ENCODE measurements around the gene IL1A.

The IL1A gene

GRCh38 chr2:112772911-112773475 is 11.3 kb downstream of the IL1A start:
- DNase-seq (ENCODE audit: low read depth, low spot score): no peak
- no peak overlapping the region for H3K4me3 ChIP-seq (ENCODE audit: low read depth, low read length)
- TF ChIP-seq CTCF (IDR thresholded peaks at IDR 0.05; ENCODE audit: insufficient read depth, low read length, missing control alignments): no peak
- ChIA-PET CTCF (interaction anchor here (0.8 to 1.5 kb wide), 4 partner anchors 23 to 186 kb away, joined by 3 to 6 read pairs (median 4); no protein-coding TSS in a partner anchor), POLR2A (no interaction called here)

DNA sequence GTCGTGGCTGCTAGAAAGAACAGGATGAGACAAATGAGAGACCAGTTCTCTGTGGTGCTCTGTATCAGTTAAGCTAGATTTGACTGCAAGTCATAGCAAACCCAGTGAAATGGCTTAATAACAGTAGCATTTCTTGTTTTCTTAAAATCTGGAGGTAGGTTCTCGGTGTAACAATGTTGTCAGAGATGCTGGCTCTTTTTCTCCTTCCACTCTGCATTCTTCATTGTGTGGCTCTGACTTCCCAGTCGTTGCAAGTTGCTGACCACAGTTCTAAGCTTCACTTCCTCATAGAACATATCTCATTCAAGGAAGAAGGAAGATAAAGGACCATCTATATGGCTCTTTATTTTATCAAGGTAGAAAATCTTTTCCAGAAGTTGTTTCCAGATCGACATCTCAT is 12.0 kb downstream of the IL1A start:
- no peak for DNase-seq (ENCODE audit: low read depth, low spot score)
- TF ChIP-seq CTCF (IDR thresholded peaks at IDR 0.05; ENCODE audit: insufficient read depth, low read length, missing control alignments): no peak
- CTCF ChIA-PET: interaction anchor here (0.8 to 2.1 kb wide), 4 partner anchors 22 to 187 kb away, joined by 3 to 6 read pairs (median 4); no protein-coding TSS in a partner anchor
- POLR2A ChIA-PET: no interaction called here
- no peak overlapping the region for H3K4me3 ChIP-seq (ENCODE audit: low read depth, low read length)

DNA sequence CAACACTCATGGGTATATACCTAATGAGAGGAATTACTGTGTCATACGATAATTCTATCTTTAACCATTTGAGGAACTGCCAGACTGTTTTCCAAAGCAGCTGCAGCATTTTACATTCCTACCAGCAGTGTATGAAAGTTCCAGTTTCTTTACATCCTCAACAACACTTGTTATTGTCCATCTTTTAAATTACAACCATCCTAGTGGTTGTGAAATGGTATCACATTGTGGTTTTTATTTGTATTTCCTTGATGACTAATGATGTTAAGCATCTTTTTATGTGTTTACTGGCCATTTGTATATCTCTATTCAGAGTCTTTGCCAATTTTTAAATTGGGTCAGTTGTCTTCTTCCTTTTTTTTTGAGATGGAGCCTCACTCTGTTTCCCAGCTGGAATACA is 15.9 kb downstream of the IL1A start:
- ChIA-PET CTCF (interaction anchor here (1.1 to 1.4 kb wide), 2 partner anchors 19 to 192 kb away, joined by 3 read pairs; no protein-coding TSS in a partner anchor), POLR2A (interaction anchor here (0.6 kb wide), 1 partner anchor 15 kb away, joined by 3 read pairs; no protein-coding TSS in a partner anchor)
- H3K4me3 ChIP-seq (ENCODE audit: low read depth, low read length): no peak overlapping the region
- TF ChIP-seq CTCF (IDR thresholded peaks at IDR 0.05; ENCODE audit: insufficient read depth, low read length, missing control alignments): no peak
- DNase-seq (ENCODE audit: low read depth, low spot score): no peak

DNA sequence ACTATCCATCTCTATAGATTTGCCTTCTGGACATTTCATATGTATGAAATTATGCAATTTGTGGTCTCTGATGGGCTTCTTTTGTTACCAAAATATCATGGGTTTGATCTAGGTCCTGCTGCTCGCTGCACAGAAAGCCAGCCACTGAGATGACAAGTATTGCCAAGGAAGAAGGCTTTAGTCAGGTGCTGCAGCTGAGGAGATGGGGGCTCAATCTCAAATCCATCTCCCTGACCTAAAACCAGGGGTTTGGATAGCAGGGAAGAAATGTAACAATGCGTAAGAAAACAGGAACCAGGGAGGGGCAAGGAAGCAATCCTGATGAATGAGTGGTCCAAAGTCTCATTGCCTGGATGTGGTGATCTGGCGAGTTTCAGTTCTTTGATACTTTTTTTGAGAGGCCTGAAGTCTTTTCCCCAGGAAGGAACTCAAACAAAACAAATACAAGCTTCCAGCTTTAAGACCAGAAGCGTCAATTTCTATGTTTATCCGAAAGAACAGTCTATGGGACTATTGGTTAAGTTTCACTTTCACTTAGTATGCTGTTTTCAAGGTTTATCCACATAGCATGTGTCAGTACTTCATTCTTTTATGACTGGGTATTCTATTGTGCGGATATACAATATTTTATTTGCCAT is 16.5 kb downstream of the IL1A start:
- TF ChIP-seq CTCF (IDR thresholded peaks at IDR 0.05; ENCODE audit: insufficient read depth, low read length, missing control alignments): no peak
- CTCF ChIA-PET: interaction anchor here (1.1 to 1.4 kb wide), 2 partner anchors 18 to 193 kb away, joined by 3 read pairs; no protein-coding TSS in a partner anchor
- no peak for DNase-seq (ENCODE audit: low read depth, low spot score)
- H3K4me3 ChIP-seq (ENCODE audit: low read depth, low read length): no peak overlapping the region
- POLR2A ChIA-PET: interaction anchor here (0.6 kb wide), 1 partner anchor 15 kb away, joined by 3 read pairs; no protein-coding TSS in a partner anchor

DNA sequence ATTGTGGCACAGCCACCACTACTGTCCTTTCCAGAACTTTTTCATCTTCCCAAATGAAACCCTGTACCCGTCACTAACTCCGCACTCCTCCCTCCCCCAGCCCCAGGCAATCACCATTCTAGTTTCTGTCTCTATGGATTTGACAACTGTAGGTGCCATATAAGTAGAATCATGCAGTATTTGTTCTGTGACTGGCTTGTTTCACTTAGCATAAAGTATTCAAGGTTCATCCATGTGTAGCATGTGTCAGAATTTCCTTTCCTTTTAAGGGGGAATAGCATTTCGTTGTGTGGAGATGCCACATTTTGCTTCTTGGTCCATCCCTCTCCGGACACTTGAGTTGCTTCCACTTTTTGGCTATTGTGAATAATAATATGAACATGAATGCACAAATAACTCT is 19.0 kb downstream of the IL1A start:
- peak overlapping the region; percentile 88 for H3K4me3 ChIP-seq (ENCODE audit: low read depth, low read length)
- ChIA-PET POLR2A (no interaction called here), CTCF (interaction anchor here (1.0 kb wide), 1 partner anchor 176 kb away, joined by 3 read pairs; no protein-coding TSS in a partner anchor)
- TF ChIP-seq CTCF (IDR thresholded peaks at IDR 0.05; ENCODE audit: insufficient read depth, low read length, missing control alignments): no peak
- DNase-seq (ENCODE audit: low read depth, low spot score): no peak
